Natural killer cell (primary cell): ENCODE results near the gene PCED1A. TPM values are rescaled to one million over a fixed set of nuclear protein-coding genes. Genes with fewer than 3 reads are reported as not detected.

Source experiments
- ATAC-seq, 3 donors: fragments of 150-1000 bp in 2 of 3; fragments of 200-7000 bp in 1 of 3; cut with Tn5 transposase; 1 replicate in 1 of 3; 2 replicates in 2 of 3; pipeline ENCODE4 v1.10.0; 2021; ENCODE audit warnings: mild to moderate bottlenecking in 2 of 3, moderate library complexity in 2 of 3
- DNase-seq, 2 donors: peaks; one replicate each; pipeline versions ENCODE4 v3.0.0 to v3.0.0-alpha.2; 2013 to 2021; ENCODE audit warnings: mixed read lengths in 1 of 2
- H3K27ac ChIP-seq: one replicate; pipeline ENCODE4 v1.5.1; 2013; ENCODE audit warnings: mild to moderate bottlenecking, low read length
- H3K27me3 ChIP-seq: one replicate; pipeline ENCODE4 v1.6.1; 2013; ENCODE audit warnings: low read length; ENCODE audit not compliant: control insufficient read depth, insufficient read depth
- H3K36me3 ChIP-seq: one replicate; pipeline ENCODE4 v1.6.1; 2013; ENCODE audit warnings: low read length; ENCODE audit not compliant: control insufficient read depth, insufficient read depth
- H3K4me1 ChIP-seq: one replicate; pipeline ENCODE4 v1.6.1; 2013; ENCODE audit warnings: low read length; ENCODE audit not compliant: control insufficient read depth, insufficient read depth
- H3K4me3 ChIP-seq: one replicate; pipeline ENCODE4 v1.5.1; 2013; ENCODE audit warnings: low read length
- H3K9me3 ChIP-seq: one replicate; pipeline ENCODE4 v1.6.1; 2013; ENCODE audit warnings: low read length; ENCODE audit not compliant: control insufficient read depth, insufficient read depth
- H3K27ac Mint-ChIP-seq, 2 donors: one replicate each; pipeline ENCODE4 v1.8.0; 2022; ENCODE audit warnings: mild to moderate bottlenecking in 2 of 2, mixed read lengths in 2 of 2, moderate library complexity in 1 of 2
- H3K27me3 Mint-ChIP-seq, 2 donors: one replicate each; pipeline ENCODE4 v1.8.0; 2022; ENCODE audit warnings: low read depth in 2 of 2, mixed read lengths in 2 of 2
- H3K36me3 Mint-ChIP-seq: one replicate; pipeline ENCODE4 v1.8.0; 2022; ENCODE audit warnings: mixed read lengths
- H3K4me1 Mint-ChIP-seq, 2 donors: one replicate each; pipeline ENCODE4 v1.8.0; 2022; ENCODE audit warnings: mixed read lengths in 2 of 2
- H3K4me3 Mint-ChIP-seq: one replicate; pipeline ENCODE4 v1.8.0; 2022; ENCODE audit warnings: mild to moderate bottlenecking, moderate library complexity, mixed read lengths
- H3K9me3 Mint-ChIP-seq, 2 donors: one replicate each; pipeline ENCODE4 v1.8.0; 2022; ENCODE audit warnings: mixed read lengths in 2 of 2
- WGBS: methylation state at CpG from one replicate; pipeline ENCODE4 v1.1.7; 2013; ENCODE audit warnings: missing lambda C conversion rate; ENCODE audit not compliant: insufficient coverage; 5-methylcytosine and 5-hydroxymethylcytosine counted together
- intact Hi-C: fragments of 100-400 bp; cut with micrococcal nuclease; formaldehyde crosslinking; loops from one replicate; pipeline ENCODE4 v1.14.2; 2022
- total RNA-seq, 4 donors: library from RNA; stranded (reverse); fragments of 120-200 nt in 1 of 4; gene quantifications; one replicate each; pipeline versions ENCODE4 v1.2.3 to v1.2.4, GENCODE V29; 2013 to 2022
- TF ChIP-seq, protein P1 (sequence below): fragments of 200-600 bp; IDR thresholded peaks from one replicate; pipeline ENCODE4 v1.8.0; 2022; ENCODE audit warnings: antibody characterized with exemption

PCED1A gene
- total RNA-seq, 3 donors from 2014 or later (not counting 1 experiment from before 2014, with no cell fraction given), result 70.3 to 76.5 (median 71.1) TPM

DNA sequence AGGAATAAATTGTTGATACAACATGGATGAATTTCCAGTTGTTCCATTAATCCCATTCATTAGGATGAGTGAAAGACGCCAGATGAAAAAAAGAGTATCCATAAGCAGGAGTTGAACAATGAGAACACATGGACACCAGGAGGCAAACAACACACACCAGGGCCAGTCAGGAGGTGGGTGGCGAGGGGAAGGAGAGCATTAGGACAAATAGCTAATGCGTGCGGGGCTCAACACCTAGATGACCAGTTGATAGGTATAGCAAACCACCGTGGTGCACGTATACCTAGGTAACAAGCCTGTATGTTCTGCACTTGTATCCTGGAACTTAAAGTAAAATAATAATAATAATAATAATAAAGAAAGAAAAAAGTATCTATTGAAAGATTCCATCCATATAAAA, 11.1 kb downstream of the PCED1A start:
- H3K36me3 Mint-ChIP-seq, result no peaks in the 10 kb centered on the region
- DNase-seq, result no peak
- ATAC-seq, result no peak
- Histone ChIP-seq H3K27me3 (peaks cover 9% of the 10 kb centered on the region), H3K4me3 (no peak overlapping the region), H3K36me3 (no peaks in the 10 kb centered on the region), H3K9me3 (no peaks in the 10 kb centered on the region), H3K4me1 (peaks cover 5% of the 10 kb centered on the region), H3K27ac (no peak overlapping the region)
- H3K27me3 Mint-ChIP-seq, result peaks cover 6 to 31% of the 10 kb centered on the region in 2 donors
- H3K9me3 Mint-ChIP-seq, result no peaks in the 10 kb centered on the region
- TF ChIP-seq, protein P1, sequence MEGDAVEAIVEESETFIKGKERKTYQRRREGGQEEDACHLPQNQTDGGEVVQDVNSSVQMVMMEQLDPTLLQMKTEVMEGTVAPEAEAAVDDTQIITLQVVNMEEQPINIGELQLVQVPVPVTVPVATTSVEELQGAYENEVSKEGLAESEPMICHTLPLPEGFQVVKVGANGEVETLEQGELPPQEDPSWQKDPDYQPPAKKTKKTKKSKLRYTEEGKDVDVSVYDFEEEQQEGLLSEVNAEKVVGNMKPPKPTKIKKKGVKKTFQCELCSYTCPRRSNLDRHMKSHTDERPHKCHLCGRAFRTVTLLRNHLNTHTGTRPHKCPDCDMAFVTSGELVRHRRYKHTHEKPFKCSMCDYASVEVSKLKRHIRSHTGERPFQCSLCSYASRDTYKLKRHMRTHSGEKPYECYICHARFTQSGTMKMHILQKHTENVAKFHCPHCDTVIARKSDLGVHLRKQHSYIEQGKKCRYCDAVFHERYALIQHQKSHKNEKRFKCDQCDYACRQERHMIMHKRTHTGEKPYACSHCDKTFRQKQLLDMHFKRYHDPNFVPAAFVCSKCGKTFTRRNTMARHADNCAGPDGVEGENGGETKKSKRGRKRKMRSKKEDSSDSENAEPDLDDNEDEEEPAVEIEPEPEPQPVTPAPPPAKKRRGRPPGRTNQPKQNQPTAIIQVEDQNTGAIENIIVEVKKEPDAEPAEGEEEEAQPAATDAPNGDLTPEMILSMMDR, result no peak
- 98% methylated on average over 3 of the region's 6 CpGs for WGBS
- H3K27ac Mint-ChIP-seq, result no peak overlapping the region
- H3K4me3 Mint-ChIP-seq, result no peak overlapping the region
- intact Hi-C loops, result no loop called here
- peaks cover 5 to 16% of the 10 kb centered on the region in 2 donors for H3K4me1 Mint-ChIP-seq

DNA sequence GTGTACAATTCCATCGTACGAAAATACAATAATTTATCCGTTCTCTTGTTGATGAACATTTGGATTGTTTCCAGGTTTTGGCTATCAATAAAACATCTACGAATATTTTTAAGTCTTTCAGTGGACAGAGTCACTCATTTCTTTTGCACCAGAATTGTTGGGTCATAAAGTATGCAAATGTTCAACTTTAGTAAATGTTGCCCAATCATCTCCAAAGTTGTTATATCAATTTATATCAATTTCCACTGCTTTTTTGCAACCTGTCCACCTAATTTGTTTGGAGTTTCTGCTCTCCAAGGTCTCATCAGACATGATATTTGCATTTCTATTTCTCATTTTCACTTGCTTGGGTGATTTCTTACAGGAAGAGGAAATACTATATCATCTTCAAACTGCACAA, 13.8 kb downstream of the PCED1A start:
- no peak overlapping the region for H3K27ac ChIP-seq
- peaks cover 10% of the 10 kb centered on the region for H3K4me1 ChIP-seq
- H3K4me1 Mint-ChIP-seq, result peaks cover 10 to 22% of the 10 kb centered on the region in 2 donors
- DNase-seq (no peak), ATAC-seq (no peak)
- intact Hi-C loops, result no loop called here
- no peak overlapping the region for H3K4me3 Mint-ChIP-seq
- H3K27me3 Mint-ChIP-seq, result peaks cover 8 to 31% of the 10 kb centered on the region in 2 donors
- no peaks in the 10 kb centered on the region for H3K9me3 ChIP-seq
- H3K36me3 ChIP-seq, result no peaks in the 10 kb centered on the region
- 100% methylated on average over 1 of the region's 4 CpGs for WGBS
- no peaks in the 10 kb centered on the region for H3K36me3 Mint-ChIP-seq
- TF ChIP-seq, protein P1, result no peak
- no peak overlapping the region for H3K4me3 ChIP-seq
- H3K9me3 Mint-ChIP-seq, result no peaks in the 10 kb centered on the region
- H3K27me3 ChIP-seq, result peaks cover 9% of the 10 kb centered on the region
- H3K27ac Mint-ChIP-seq, result no peak overlapping the region

DNA sequence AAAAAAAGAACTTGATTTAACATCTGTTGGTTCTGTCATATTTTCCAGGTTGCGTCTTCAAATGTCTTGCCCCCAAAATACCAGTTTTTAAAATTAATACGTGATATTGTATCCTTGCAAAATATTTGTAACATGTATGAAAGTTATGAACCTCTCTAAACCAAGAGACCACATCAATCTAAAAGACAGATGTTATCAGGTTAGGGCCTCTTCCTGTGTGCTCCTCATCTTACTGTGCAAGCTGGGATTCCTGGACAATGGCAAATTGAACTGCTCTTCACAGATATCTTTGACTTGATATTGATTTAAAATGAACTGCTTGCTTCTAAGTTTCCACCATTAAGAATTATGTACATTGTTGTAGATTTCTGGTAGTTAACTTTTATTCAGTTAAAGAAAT, 14.7 kb downstream of the PCED1A start:
- Histone ChIP-seq H3K27ac (no peak overlapping the region), H3K9me3 (no peaks in the 10 kb centered on the region), H3K4me1 (peaks cover 19% of the 10 kb centered on the region), H3K4me3 (no peak overlapping the region), H3K36me3 (no peaks in the 10 kb centered on the region), H3K27me3 (peaks cover 9% of the 10 kb centered on the region)
- DNase-seq (peak in 1 of 2 donors; percentile 51), ATAC-seq (no peak)
- Mint-ChIP-seq H3K27me3 (peaks cover 9 to 31% of the 10 kb centered on the region in 2 donors), H3K27ac (no peak overlapping the region), H3K36me3 (no peaks in the 10 kb centered on the region), H3K4me3 (peak overlapping the region; percentile 35), H3K4me1 (peaks cover 13 to 27% of the 10 kb centered on the region in 2 donors), H3K9me3 (no peaks in the 10 kb centered on the region)
- intact Hi-C loops, result no loop called here
- WGBS, result no CpG with 5 or more reads among the region's 2 CpGs
- TF ChIP-seq, protein P1, result no peak

DNA sequence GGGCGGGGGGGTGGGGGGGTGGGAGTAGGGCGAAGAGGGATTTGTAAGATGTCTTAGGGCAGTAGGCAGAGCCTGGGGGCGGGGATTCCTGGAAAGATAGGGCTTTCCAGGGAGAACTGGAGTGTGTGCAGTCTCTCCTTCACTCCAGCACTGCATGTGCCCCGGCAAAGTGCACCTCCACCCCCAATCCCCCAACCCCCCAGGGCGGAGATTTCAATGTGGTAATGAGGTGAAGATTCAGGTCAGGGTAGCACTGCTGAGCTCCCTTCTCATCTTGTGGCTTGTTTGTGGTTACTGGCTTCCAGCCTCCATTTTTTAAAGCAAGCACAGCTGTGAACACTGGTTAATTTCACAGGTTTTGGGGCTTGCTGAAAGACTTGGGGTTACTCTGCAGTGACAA, 18.4 kb downstream of the PCED1A start:
- peak overlapping the region in 1 of 2 donors; percentile 53 for H3K27ac Mint-ChIP-seq
- no peaks in the 10 kb centered on the region for H3K36me3 ChIP-seq
- H3K36me3 Mint-ChIP-seq, result no peaks in the 10 kb centered on the region
- 38% methylated on average over 1 of the region's 5 CpGs for WGBS
- no peak overlapping the region for H3K27ac ChIP-seq
- H3K27me3 ChIP-seq, result peaks cover 9% of the 10 kb centered on the region
- DNase-seq (peak; percentile 41 to 76), ATAC-seq (peak; percentile 76 to 94 (median 84))
- TF ChIP-seq, protein P1, result no peak
- intact Hi-C loops, result no loop called here
- H3K4me3 ChIP-seq, result no peak overlapping the region
- H3K4me1 ChIP-seq, result peaks cover 24% of the 10 kb centered on the region
- peaks cover 14 to 20% of the 10 kb centered on the region in 2 donors for H3K27me3 Mint-ChIP-seq
- H3K4me1 Mint-ChIP-seq, result peaks cover 13 to 40% of the 10 kb centered on the region in 2 donors
- H3K9me3 Mint-ChIP-seq, result no peaks in the 10 kb centered on the region
- no peaks in the 10 kb centered on the region for H3K9me3 ChIP-seq
- peak overlapping the region; percentile 83 for H3K4me3 Mint-ChIP-seq
